ENCODE measurements around the gene MTMR4.

MTMR4 gene

GRCh38 chr17:58516644-58517377, 2.4 kb upstream of the MTMR4 start:
- Histone ChIP-seq H2BK120ac (ENCODE audit: low read depth, low read length) (no peak overlapping the region), H2BK12ac (ENCODE audit: low read length) (no peak overlapping the region), H3K9ac (ENCODE audit: low read depth, low read length, poor library complexity) (peak overlapping the region; percentile 91), H3K23ac (ENCODE audit: low read depth, low read length, poor library complexity) (peak overlapping the region; percentile 94), H3K4me2 (ENCODE audit: insufficient read depth, low read length, poor library complexity, severe bottlenecking) (peak overlapping the region; percentile 86), H4K8ac (ENCODE audit: low read depth, low read length) (no peak overlapping the region), H3K9me3 (replicated peaks in 1 of 2; ENCODE audit: control insufficient read depth in 2 of 2, insufficient read depth in 1 of 2, low read depth in 1 of 2, low read length in 2 of 2) (no peaks in the 10 kb centered on the region), H4K91ac (ENCODE audit: low read depth, low read length, poor library complexity) (no peak overlapping the region), H3K27ac (replicated peaks; ENCODE audit: low read length) (no peak overlapping the region), H2AFZ (ENCODE audit: low read length) (no peak overlapping the region), H3K4me1 (ENCODE audit: control insufficient read depth in 2 of 2, insufficient read depth in 1 of 2, low read depth in 1 of 2, low read length in 2 of 2) (peaks cover 12 to 14% of the 10 kb centered on the region in 2 donors), H3K14ac (ENCODE audit: low read length) (no peak overlapping the region), H3K79me1 (ENCODE audit: low read depth, low read length) (peaks cover 13% of the 10 kb centered on the region), H3K4ac (ENCODE audit: low read length) (no peak overlapping the region), H3K18ac (ENCODE audit: low read length) (peak overlapping the region; percentile 79), H2BK5ac (ENCODE audit: low read length) (no peak overlapping the region), H3K4me3 (ENCODE audit: low read length in 2 of 2) (peak overlapping the region; percentile 80 to 83), H3K36me3 (replicated peaks in 1 of 2; ENCODE audit: control insufficient read depth in 2 of 2, insufficient read depth in 2 of 2, low read length in 2 of 2) (peaks cover 5 to 22% of the 10 kb centered on the region in 2 donors), H2BK15ac (ENCODE audit: low read length) (peak overlapping the region; percentile 27), H2AK5ac (ENCODE audit: low read depth, low read length) (peak overlapping the region; percentile 65), H3K27me3 (ENCODE audit: control insufficient read depth in 3 of 3, insufficient read depth in 3 of 3, low read depth in 1 of 3, low read length in 3 of 3) (peaks cover 0 to 2% (median 0%) of the 10 kb centered on the region in 3 experiments)
- WGBS, 2 donors (ENCODE audit: extremely low coverage in 2 of 2, insufficient read length in 2 of 2, insufficient replicate concordance in 1 of 2), result no CpG with 5 or more reads among the region's 2 CpGs
- no peak for DNase-seq (ENCODE audit: low spot score)

- no peak overlapping the region for H3K4ac ChIP-seq (ENCODE audit: low read length)
- H3K27me3 ChIP-seq (ENCODE audit: control insufficient read depth in 3 of 3, insufficient read depth in 3 of 3, low read depth in 1 of 3, low read length in 3 of 3), result no peaks in the 10 kb centered on the region
- no peak overlapping the region for H2AK5ac ChIP-seq (ENCODE audit: low read depth, low read length)
- H2BK120ac ChIP-seq (ENCODE audit: low read depth, low read length), result no peak overlapping the region
- H3K9ac ChIP-seq (ENCODE audit: low read depth, low read length, poor library complexity), result no peak overlapping the region
- no peak overlapping the region for H4K8ac ChIP-seq (ENCODE audit: low read depth, low read length)
- WGBS, 2 donors (ENCODE audit: extremely low coverage in 2 of 2, insufficient read length in 2 of 2, insufficient replicate concordance in 1 of 2), result no CpG with 5 or more reads among the region's 2 CpGs
- no peak overlapping the region for H3K18ac ChIP-seq (ENCODE audit: low read length)
- no peak overlapping the region for H3K27ac ChIP-seq (replicated peaks; ENCODE audit: low read length)
- no peaks in the 10 kb centered on the region for H3K9me3 ChIP-seq (replicated peaks in 1 of 2; ENCODE audit: control insufficient read depth in 2 of 2, insufficient read depth in 1 of 2, low read depth in 1 of 2, low read length in 2 of 2)
- H3K4me1 ChIP-seq (ENCODE audit: control insufficient read depth in 2 of 2, insufficient read depth in 1 of 2, low read depth in 1 of 2, low read length in 2 of 2), result peaks cover 12 to 14% of the 10 kb centered on the region in 2 donors
- H2BK12ac ChIP-seq (ENCODE audit: low read length), result no peak overlapping the region
- H4K91ac ChIP-seq (ENCODE audit: low read depth, low read length, poor library complexity), result no peak overlapping the region
- H3K4me2 ChIP-seq (ENCODE audit: insufficient read depth, low read length, poor library complexity, severe bottlenecking), result no peak overlapping the region
- no peak overlapping the region for H3K23ac ChIP-seq (ENCODE audit: low read depth, low read length, poor library complexity)
- H2AFZ ChIP-seq (ENCODE audit: low read length), result no peak overlapping the region
- H2BK5ac ChIP-seq (ENCODE audit: low read length), result no peak overlapping the region
- peaks cover 13% of the 10 kb centered on the region for H3K79me1 ChIP-seq (ENCODE audit: low read depth, low read length)
- H3K36me3 ChIP-seq (replicated peaks in 1 of 2; ENCODE audit: control insufficient read depth in 2 of 2, insufficient read depth in 2 of 2, low read length in 2 of 2), result peaks cover 12 to 37% of the 10 kb centered on the region in 2 donors
- no peak overlapping the region for H2BK15ac ChIP-seq (ENCODE audit: low read length)
- no peak for DNase-seq (ENCODE audit: low spot score)
- H3K14ac ChIP-seq (ENCODE audit: low read length), result no peak overlapping the region
- H3K4me3 ChIP-seq (ENCODE audit: low read length in 2 of 2), result peak overlapping the region in 1 of 2 donors; percentile 69
Measured at GRCh38 chr17:58515286-58515685, 848 bp upstream of the MTMR4 start.

GRCh38 chr17:58514770-58515157, 326 bp upstream of the MTMR4 start:
- Histone ChIP-seq H3K23ac (ENCODE audit: low read depth, low read length, poor library complexity) (no peak overlapping the region), H2BK120ac (ENCODE audit: low read depth, low read length) (no peak overlapping the region), H3K4me1 (ENCODE audit: control insufficient read depth in 2 of 2, insufficient read depth in 1 of 2, low read depth in 1 of 2, low read length in 2 of 2) (peaks cover 12 to 14% of the 10 kb centered on the region in 2 donors), H3K4me2 (ENCODE audit: insufficient read depth, low read length, poor library complexity, severe bottlenecking) (peak overlapping the region; percentile 34), H3K79me1 (ENCODE audit: low read depth, low read length) (peaks cover 13% of the 10 kb centered on the region), H3K14ac (ENCODE audit: low read length) (no peak overlapping the region), H2AFZ (ENCODE audit: low read length) (peak overlapping the region; percentile 92), H4K8ac (ENCODE audit: low read depth, low read length) (no peak overlapping the region), H2BK5ac (ENCODE audit: low read length) (no peak overlapping the region), H2AK5ac (ENCODE audit: low read depth, low read length) (no peak overlapping the region), H3K4me3 (ENCODE audit: low read length in 2 of 2) (peak overlapping the region in 1 of 2 donors; percentile 69), H2BK15ac (ENCODE audit: low read length) (no peak overlapping the region), H3K36me3 (replicated peaks in 1 of 2; ENCODE audit: control insufficient read depth in 2 of 2, insufficient read depth in 2 of 2, low read length in 2 of 2) (peaks cover 15 to 42% of the 10 kb centered on the region in 2 donors), H3K9me3 (replicated peaks in 1 of 2; ENCODE audit: control insufficient read depth in 2 of 2, insufficient read depth in 1 of 2, low read depth in 1 of 2, low read length in 2 of 2) (no peaks in the 10 kb centered on the region), H3K27me3 (ENCODE audit: control insufficient read depth in 3 of 3, insufficient read depth in 3 of 3, low read depth in 1 of 3, low read length in 3 of 3) (no peaks in the 10 kb centered on the region), H2BK12ac (ENCODE audit: low read length) (no peak overlapping the region), H3K27ac (replicated peaks; ENCODE audit: low read length) (no peak overlapping the region), H3K9ac (ENCODE audit: low read depth, low read length, poor library complexity) (no peak overlapping the region), H3K18ac (ENCODE audit: low read length) (no peak overlapping the region), H4K91ac (ENCODE audit: low read depth, low read length, poor library complexity) (no peak overlapping the region), H3K4ac (ENCODE audit: low read length) (no peak overlapping the region)
- no CpG with 5 or more reads among the region's 11 CpGs for WGBS, 2 donors (ENCODE audit: extremely low coverage in 2 of 2, insufficient read length in 2 of 2, insufficient replicate concordance in 1 of 2)
- DNase-seq (ENCODE audit: low spot score), result no peak

GRCh38 chr17:58513267-58513964, 1.0 kb downstream of the MTMR4 start:
- peaks cover 13% of the 10 kb centered on the region for H3K79me1 ChIP-seq (ENCODE audit: low read depth, low read length)
- H3K4me1 ChIP-seq (ENCODE audit: control insufficient read depth in 2 of 2, insufficient read depth in 1 of 2, low read depth in 1 of 2, low read length in 2 of 2), result peaks cover 12% of the 10 kb centered on the region in 2 donors
- H3K27me3 ChIP-seq (ENCODE audit: control insufficient read depth in 3 of 3, insufficient read depth in 3 of 3, low read depth in 1 of 3, low read length in 3 of 3), result no peaks in the 10 kb centered on the region
- H3K23ac ChIP-seq (ENCODE audit: low read depth, low read length, poor library complexity), result no peak overlapping the region
- peak overlapping the region; percentile 39 for H2AK5ac ChIP-seq (ENCODE audit: low read depth, low read length)
- peak overlapping the region; percentile 82 for H3K4me2 ChIP-seq (ENCODE audit: insufficient read depth, low read length, poor library complexity, severe bottlenecking)
- no peak overlapping the region for H4K8ac ChIP-seq (ENCODE audit: low read depth, low read length)
- peak overlapping the region; percentile 58 for H2BK5ac ChIP-seq (ENCODE audit: low read length)
- no peaks in the 10 kb centered on the region for H3K9me3 ChIP-seq (replicated peaks in 1 of 2; ENCODE audit: control insufficient read depth in 2 of 2, insufficient read depth in 1 of 2, low read depth in 1 of 2, low read length in 2 of 2)
- no peak overlapping the region for H2BK120ac ChIP-seq (ENCODE audit: low read depth, low read length)
- WGBS, 2 donors (ENCODE audit: extremely low coverage in 2 of 2, insufficient read length in 2 of 2, insufficient replicate concordance in 1 of 2), result no CpG with 5 or more reads among the region's 14 CpGs
- H4K91ac ChIP-seq (ENCODE audit: low read depth, low read length, poor library complexity), result no peak overlapping the region
- no peak overlapping the region for H2BK15ac ChIP-seq (ENCODE audit: low read length)
- peak overlapping the region; percentile 78 for H3K9ac ChIP-seq (ENCODE audit: low read depth, low read length, poor library complexity)
- DNase-seq (ENCODE audit: low spot score), result no peak
- H3K4ac ChIP-seq (ENCODE audit: low read length), result no peak overlapping the region
- peaks cover 23 to 55% of the 10 kb centered on the region in 2 donors for H3K36me3 ChIP-seq (replicated peaks in 1 of 2; ENCODE audit: control insufficient read depth in 2 of 2, insufficient read depth in 2 of 2, low read length in 2 of 2)
- peak overlapping the region; percentile 92 for H2AFZ ChIP-seq (ENCODE audit: low read length)
- no peak overlapping the region for H3K14ac ChIP-seq (ENCODE audit: low read length)
- H3K27ac ChIP-seq (replicated peaks; ENCODE audit: low read length), result no peak overlapping the region
- H3K18ac ChIP-seq (ENCODE audit: low read length), result peak overlapping the region; percentile 95
- H3K4me3 ChIP-seq (ENCODE audit: low read length in 2 of 2), result peak overlapping the region; percentile 69 to 88
- no peak overlapping the region for H2BK12ac ChIP-seq (ENCODE audit: low read length)
